GM19372 (cell line): ENCODE measurements around the gene PLCL1.
"Not testable (repeated sequence)": the region's sequence is repeated elsewhere in the genome, so short reads cannot be mapped to it uniquely, and the experiment has no call there.

Source experiments
- ATAC-seq: cut with Tn5 transposase; IDR thresholded peaks from one replicate; pipeline ENCODE4 v1.9.1; 2021; ENCODE audit warnings: mild to moderate bottlenecking, low read depth, moderate library complexity; ENCODE audit not compliant: unreplicated experiment

The PLCL1 gene

GRCh38 chr2:198143793-198144192 lies 339.4 kb downstream of the PLCL1 start:
- ATAC-seq, result no peak

- no peak for ATAC-seq
These were observed 340.3 kb downstream of the PLCL1 start for GRCh38 chr2:198144660-198145059.

GRCh38 chr2:198146346-198146940 lies 342.1 kb downstream of the PLCL1 start:
- no peak for ATAC-seq

GRCh38 chr2:198157314-198157713 lies 352.9 kb downstream of the PLCL1 start:
- ATAC-seq, result no peak

DNA sequence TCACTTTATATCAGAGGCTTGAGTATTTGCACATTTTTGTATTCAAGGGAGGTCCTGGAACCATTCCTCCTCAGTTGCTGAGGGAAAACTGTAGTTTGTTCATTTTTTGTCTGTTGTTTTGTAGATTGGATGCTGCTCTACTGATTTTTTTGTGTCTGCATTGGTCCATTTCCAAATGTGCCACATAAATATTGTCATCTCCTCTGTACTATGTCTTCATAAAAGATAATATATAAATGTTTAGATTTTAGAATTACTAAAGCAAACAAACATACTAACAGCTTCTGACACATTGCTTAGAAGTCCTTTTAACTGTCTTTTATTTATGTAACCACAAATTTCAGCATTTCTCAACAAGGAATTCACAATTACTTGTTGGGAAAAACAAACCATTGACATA lies 356.8 kb downstream of the PLCL1 start:
- ATAC-seq, result no peak

DNA sequence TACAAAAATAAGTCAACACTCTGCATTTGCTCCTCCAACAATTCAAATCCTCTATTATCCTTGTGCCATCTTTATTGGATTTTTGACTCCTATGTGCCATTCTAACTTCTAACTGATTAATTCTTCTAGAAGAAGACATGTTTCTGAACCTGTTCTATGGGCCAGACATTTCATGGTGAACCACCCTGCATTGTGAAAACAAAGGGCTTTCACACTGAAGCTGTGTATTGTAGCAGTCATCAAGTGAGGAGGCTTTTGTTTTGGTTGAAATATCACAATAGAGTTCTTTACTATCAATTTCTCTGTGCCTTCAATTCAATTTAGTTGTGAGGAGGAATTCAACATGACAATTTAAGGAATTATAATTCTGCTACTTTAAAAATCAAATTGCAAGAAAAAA lies 357.9 kb downstream of the PLCL1 start:
- no peak for ATAC-seq

- ATAC-seq, result no peak
These were observed 360.4 kb downstream of the PLCL1 start for GRCh38 chr2:198164843-198165242.

DNA sequence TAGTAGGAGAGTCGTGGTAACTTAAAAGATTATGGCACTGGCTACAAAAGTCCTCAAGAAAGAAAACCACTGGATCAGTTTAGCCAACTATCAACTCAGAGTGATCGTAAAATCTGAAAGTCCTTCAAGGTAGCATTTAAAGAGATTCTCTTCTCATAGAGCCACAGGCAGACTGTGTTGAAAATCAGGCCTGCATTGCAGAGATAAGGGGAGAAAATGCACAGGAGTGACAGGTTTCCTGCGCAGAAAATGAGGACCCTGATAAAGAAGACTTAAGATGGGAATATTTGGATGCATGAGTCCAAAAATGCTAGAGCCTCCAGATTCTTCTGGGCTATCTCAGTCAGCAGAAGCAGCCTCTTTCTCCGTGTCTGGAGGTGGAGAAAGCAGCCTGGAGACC lies 360.9 kb downstream of the PLCL1 start:
- no peak for ATAC-seq

- ATAC-seq, result no peak
These were observed 363.0 kb downstream of the PLCL1 start for GRCh38 chr2:198167346-198167745.

- no peak for ATAC-seq
These were observed 364.3 kb downstream of the PLCL1 start for GRCh38 chr2:198168651-198169050.

DNA sequence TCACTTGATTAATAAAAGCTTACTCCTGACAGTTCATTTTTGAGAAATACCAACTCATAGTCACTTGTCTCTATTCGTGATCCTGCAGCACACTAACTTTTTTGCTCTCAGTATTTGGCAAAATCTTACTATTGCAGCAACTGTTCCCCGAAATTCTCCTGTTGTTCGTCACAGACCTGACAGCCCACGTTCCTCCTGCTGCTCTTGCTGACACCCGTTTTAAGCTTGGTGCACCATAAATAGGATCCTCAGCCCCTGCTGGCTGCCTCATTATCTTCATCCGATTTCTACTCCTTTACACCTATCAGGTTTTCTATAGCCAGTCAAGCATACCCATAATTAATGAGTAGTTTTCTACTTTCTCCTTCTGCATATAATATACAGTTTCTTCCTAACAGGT lies 368.8 kb downstream of the PLCL1 start:
- ATAC-seq, result no peak

DNA sequence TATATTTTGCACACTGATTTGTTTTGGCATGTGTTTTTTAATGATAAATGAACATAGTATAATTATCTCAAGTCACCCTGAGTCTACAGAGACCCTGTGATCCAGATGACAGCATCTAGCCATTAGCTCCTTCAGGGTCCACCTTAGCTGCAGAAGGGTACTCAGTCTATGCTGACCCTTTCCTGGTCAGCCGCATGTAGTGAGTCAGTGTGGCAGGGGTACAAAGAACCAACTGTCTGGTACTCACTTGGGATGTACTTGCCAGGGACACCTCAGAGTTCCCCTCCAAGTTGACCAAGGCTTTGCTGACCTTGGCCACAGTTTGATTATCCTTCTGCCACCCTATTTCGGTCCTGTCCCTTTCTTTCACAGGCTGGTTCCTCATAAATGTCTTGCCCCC lies 369.5 kb downstream of the PLCL1 start:
- ATAC-seq, result no peak

- ATAC-seq, result no peak
These were observed 370.9 kb downstream of the PLCL1 start for GRCh38 chr2:198175271-198175670.

GRCh38 chr2:198177040-198177439 lies 372.6 kb downstream of the PLCL1 start:
- no peak for ATAC-seq

DNA sequence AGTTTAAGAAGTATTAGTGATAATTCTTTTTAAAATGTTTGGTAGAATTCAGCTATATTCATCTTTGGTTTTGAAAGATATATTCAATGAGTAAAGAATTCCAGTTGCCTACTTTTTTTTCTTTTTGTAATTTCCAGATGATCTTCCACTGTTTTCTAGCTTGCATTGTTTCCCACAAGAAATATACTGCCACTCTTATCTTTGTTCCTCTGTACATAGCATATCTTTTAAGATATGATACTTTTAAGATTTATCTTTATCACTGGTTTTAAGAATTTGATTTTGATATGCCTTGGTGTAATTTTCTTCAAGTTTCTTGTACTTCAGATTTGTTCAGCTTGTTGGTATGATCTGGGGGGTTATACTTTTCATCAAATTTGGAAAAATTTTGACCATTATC lies 374.4 kb downstream of the PLCL1 start:
- ATAC-seq, result no peak

DNA sequence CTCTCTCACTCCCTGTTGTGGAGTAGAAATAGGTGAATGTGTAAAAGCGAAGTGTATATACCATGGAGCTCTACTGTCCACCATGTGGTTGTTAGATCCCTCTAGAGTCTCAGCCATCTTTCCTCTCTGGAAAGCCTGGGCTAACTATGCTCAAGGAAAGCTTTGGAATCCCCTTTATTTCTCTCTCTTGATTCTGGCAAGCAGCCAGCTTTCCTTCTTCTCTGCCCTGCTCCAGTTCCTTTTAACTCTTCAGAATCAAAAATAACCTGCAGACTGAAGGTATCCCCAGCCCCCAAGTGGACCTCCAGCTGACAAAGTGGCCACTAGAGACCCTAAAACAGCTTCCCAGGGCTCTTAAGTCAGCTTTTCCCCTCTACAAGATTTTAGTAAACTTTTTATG lies 381.9 kb downstream of the PLCL1 start:
- ATAC-seq, result no peak

- ATAC-seq, result no peak
These were observed 383.4 kb downstream of the PLCL1 start for GRCh38 chr2:198187841-198188240.

DNA sequence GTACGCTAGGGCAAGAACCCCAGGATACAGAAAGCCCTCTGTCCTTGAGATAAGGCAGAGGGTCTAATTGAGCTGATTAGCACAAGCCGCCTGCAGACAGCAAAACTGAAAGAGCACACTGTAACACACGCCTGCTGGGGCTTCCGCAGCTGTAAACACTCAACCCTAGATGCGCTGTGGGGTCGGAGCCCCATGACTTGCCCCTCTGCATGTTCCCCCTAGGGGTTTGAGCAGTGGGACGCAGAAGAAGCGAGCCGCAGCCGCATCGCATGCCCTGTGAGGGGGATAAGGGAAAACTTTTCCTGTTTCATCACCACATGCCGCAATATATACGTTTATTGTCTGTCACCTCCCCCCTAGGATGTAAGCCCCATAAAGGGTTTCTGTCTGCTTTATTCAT lies 384.6 kb downstream of the PLCL1 start:
- no peak for ATAC-seq

DNA sequence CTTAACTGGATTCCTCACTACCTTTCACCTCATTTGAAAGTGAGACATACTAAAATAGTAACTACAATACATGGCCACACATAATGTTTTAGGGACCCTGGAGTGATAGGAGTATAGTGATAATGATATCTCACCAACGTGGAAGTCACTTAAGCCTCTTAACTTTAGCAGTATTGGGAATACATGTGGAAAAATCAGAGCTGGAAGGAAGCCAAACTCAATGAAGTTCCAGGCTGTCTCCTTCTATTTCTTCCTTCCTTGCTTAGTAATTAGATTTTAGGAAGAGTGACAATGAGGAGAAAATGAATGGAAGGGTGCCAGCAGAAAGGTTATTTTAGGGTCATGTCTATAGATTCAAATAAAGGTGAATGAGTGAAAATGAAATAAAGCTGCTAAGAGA lies 387.3 kb downstream of the PLCL1 start:
- ATAC-seq, result no peak

- not testable (repeated sequence) for ATAC-seq
These were observed 392.2 kb downstream of the PLCL1 start for GRCh38 chr2:198196556-198196955.
